ENCODE data around the gene C11orf97. TPM values are rescaled to one million over a fixed set of nuclear protein-coding genes. Genes with fewer than 3 reads are reported as not detected.

Gene C11orf97
- total RNA-seq, 2 experiments from 2014 or later: not detected

DNA sequence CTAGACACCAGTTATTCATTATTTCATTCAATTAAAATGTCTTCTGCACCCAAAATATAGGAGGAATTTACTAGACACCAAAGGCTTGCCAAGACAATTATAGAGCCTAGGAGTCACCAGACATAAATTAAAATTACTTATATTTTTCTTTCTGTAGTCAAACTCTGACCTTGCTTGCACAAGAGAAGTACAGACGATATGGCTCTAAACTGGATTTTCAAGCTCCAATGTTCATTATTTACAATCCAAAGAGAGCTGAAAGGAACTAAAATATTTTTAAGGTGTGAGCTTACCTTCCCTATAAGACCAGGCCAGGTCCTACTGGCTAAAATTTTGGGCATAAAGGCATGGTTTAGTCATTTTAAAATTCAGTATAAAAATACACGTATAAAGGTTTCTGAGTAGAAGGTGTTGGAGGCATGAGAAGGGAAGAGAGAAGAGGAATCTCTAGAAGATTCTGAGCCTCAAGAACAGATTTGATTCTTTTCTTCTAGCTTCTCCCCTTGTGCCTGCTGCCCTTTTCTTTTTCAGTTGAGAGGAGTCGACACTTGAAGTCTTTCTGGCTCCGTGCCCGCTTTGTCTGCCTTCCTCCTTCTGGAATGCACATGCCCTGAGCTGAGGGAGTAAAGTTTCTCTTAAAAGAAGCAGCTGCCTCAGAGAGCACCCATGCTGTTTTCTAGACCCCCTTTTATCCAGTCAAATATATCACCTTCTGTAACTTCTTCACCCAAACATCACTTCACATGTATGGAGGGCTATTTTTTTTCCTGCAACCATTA lies 13.5 kb downstream of the C11orf97 start:
- no peak overlapping the region for H3K4me3 Mint-ChIP-seq
- CTCF ChIA-PET: interaction anchor here (0.7 to 0.9 kb wide), 2 partner anchors 399 to 630 kb away, joined by 3 to 4 read pairs; no protein-coding TSS in a partner anchor
- POLR2A ChIA-PET: interaction anchor here (0.6 kb wide), 1 partner anchor 306 kb away, joined by 3 read pairs; no protein-coding TSS in a partner anchor
- intact Hi-C loops (cut with DNase I, micrococcal nuclease): no loop called here
- no peaks in the 10 kb centered on the region for H3K9me3 Mint-ChIP-seq (ENCODE audit: low read depth)
- H3K36me3 Mint-ChIP-seq (ENCODE audit: low read depth): no peaks in the 10 kb centered on the region
- H3K27me3 Mint-ChIP-seq: peaks cover 9% of the 10 kb centered on the region
- no peak overlapping the region for H3K27ac Mint-ChIP-seq
- no peaks in the 10 kb centered on the region for H3K4me1 Mint-ChIP-seq
- DNase-seq (no peak), ATAC-seq (no peak)

DNA sequence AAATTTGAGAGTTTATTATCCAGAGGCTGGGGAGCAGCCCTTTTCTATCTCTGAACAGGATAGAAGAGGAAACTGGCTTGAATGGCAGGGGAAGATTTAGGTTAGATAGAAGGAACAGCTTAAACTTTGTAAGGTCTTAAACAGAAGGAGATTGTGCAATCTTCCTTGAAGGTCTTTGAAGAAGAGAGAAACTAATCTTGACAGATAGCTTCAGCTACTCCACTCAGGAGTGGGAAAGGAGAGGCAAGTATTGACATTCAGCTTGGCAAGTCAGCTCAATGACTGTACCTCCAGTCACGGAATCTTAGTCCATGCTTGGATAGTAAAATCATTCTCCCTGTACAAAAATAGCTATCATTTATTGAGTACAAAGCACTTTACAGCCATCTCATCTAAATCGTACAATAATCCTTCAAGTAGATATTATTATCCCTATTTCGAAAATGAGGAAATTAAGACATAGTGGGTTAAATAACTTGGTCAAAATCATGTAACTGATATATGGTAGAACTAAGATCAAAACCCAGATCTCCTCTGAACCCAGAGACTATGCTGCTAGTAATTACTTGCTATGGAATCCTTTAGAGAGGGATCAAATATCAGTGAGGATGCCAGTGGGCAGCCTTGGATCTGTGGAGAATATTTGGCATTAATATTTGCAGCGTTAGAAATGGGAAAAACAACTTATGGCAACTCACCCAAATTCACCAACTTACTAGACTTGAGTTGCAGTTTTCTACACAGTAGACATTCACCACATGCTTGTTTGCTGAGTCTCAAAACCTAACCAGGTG lies 14.6 kb downstream of the C11orf97 start:
- no peaks in the 10 kb centered on the region for H3K4me1 Mint-ChIP-seq
- no peak overlapping the region for H3K4me3 Mint-ChIP-seq
- no peak for DNase-seq
- no peak for ATAC-seq
- ChIA-PET POLR2A (no interaction called here), CTCF (interaction anchor here (0.6 to 0.9 kb wide), 4 partner anchors 10 to 631 kb away, joined by 3 to 4 read pairs (median 3); no protein-coding TSS in a partner anchor)
- H3K36me3 Mint-ChIP-seq (ENCODE audit: low read depth): no peaks in the 10 kb centered on the region
- intact Hi-C loops (cut with DNase I, micrococcal nuclease): no loop called here
- H3K27ac Mint-ChIP-seq: no peak overlapping the region
- peaks cover 11% of the 10 kb centered on the region for H3K27me3 Mint-ChIP-seq
- H3K9me3 Mint-ChIP-seq (ENCODE audit: low read depth): no peaks in the 10 kb centered on the region

DNA sequence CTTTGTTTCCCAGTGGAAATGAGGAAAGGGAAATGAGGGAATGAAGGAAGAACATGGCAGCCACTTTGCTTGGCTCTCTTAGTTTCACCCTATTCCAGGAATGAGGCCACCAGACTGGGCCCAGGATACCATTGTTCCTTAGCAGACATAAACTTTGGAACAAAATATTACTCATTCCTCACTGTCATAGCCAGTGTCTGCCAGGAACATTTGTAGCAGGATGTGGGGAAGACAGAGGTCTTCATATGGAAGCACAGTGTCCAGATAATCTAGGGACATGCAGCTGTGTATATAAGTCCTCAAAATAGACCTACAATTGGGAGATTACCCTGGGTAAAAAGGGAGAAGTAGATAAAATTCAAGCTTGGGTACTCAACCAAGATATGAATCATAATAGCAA lies 16.3 kb downstream of the C11orf97 start:
- ChIA-PET CTCF (interaction anchor here (1.0 kb wide), 1 partner anchor 8 kb away, joined by 5 read pairs; no protein-coding TSS in a partner anchor), POLR2A (no interaction called here)
- Mint-ChIP-seq H3K27ac (no peak overlapping the region), H3K4me3 (no peak overlapping the region), H3K4me1 (no peaks in the 10 kb centered on the region), H3K27me3 (peaks cover 13% of the 10 kb centered on the region), H3K36me3 (ENCODE audit: low read depth) (no peaks in the 10 kb centered on the region), H3K9me3 (ENCODE audit: low read depth) (no peaks in the 10 kb centered on the region)
- ATAC-seq (no peak), DNase-seq (no peak)
- intact Hi-C loops (cut with DNase I, micrococcal nuclease): no loop called here

DNA sequence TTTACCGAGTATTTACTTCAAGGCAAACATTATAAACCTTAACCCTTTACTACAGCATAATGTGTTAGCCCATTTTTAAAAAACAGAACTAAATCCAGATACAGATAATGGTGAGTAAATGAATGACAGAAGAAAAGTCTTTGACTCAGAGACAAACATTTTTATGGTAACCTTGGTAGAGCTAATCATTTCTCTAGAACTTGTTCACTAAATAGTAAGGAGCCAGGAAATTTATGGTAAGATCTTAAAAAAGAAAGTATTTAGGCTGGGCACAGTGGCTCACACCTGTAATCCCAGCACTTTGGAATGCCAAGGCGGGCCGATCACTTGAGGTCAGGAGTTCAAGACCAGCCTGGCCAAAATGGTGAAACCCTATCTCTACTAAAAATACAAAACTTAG lies 19.9 kb downstream of the C11orf97 start:
- DNase-seq (no peak), ATAC-seq (no peak)
- H3K9me3 Mint-ChIP-seq (ENCODE audit: low read depth): no peaks in the 10 kb centered on the region
- POLR2A ChIA-PET: no interaction called here
- no peak overlapping the region for H3K4me3 Mint-ChIP-seq
- H3K4me1 Mint-ChIP-seq: peaks cover 2% of the 10 kb centered on the region
- no peaks in the 10 kb centered on the region for H3K36me3 Mint-ChIP-seq (ENCODE audit: low read depth)
- intact Hi-C loops (cut with DNase I, micrococcal nuclease): no loop called here
- no peak overlapping the region for H3K27ac Mint-ChIP-seq
- peaks cover 14% of the 10 kb centered on the region for H3K27me3 Mint-ChIP-seq
- CTCF ChIA-PET: interaction anchor here (1.8 kb wide), 1 partner anchor 11 kb away, joined by 8 read pairs; no protein-coding TSS in a partner anchor

DNA sequence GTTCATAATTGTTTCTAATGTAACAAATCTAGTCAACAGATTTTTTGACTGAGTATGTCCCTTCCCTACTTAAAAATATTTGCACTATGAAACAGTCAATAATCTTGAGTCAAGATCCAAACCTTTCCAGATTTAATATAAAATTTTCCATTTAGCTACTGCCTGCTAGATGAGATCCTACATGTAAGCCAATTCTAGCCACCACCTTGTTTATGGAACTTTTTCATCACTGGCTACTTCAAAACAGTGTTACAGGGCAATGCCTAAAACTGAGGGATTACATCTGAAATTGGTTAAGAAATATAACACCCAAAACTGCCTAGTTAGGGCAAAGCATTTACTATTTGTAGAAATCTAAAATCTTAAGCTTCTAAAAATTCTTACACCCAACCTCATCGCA lies 20.9 kb downstream of the C11orf97 start:
- ChIA-PET POLR2A (no interaction called here), CTCF (interaction anchor here (0.8 to 1.0 kb wide), 2 partner anchors 9 to 364 kb away, joined by 3 read pairs; no protein-coding TSS in a partner anchor)
- intact Hi-C loops (cut with DNase I, micrococcal nuclease): no loop called here
- peaks cover 2% of the 10 kb centered on the region for H3K4me1 Mint-ChIP-seq
- ATAC-seq (no peak), DNase-seq (no peak)
- H3K27ac Mint-ChIP-seq: no peak overlapping the region
- H3K27me3 Mint-ChIP-seq: peaks cover 15% of the 10 kb centered on the region
- no peak overlapping the region for H3K4me3 Mint-ChIP-seq
- no peaks in the 10 kb centered on the region for H3K36me3 Mint-ChIP-seq (ENCODE audit: low read depth)
- no peaks in the 10 kb centered on the region for H3K9me3 Mint-ChIP-seq (ENCODE audit: low read depth)

DNA sequence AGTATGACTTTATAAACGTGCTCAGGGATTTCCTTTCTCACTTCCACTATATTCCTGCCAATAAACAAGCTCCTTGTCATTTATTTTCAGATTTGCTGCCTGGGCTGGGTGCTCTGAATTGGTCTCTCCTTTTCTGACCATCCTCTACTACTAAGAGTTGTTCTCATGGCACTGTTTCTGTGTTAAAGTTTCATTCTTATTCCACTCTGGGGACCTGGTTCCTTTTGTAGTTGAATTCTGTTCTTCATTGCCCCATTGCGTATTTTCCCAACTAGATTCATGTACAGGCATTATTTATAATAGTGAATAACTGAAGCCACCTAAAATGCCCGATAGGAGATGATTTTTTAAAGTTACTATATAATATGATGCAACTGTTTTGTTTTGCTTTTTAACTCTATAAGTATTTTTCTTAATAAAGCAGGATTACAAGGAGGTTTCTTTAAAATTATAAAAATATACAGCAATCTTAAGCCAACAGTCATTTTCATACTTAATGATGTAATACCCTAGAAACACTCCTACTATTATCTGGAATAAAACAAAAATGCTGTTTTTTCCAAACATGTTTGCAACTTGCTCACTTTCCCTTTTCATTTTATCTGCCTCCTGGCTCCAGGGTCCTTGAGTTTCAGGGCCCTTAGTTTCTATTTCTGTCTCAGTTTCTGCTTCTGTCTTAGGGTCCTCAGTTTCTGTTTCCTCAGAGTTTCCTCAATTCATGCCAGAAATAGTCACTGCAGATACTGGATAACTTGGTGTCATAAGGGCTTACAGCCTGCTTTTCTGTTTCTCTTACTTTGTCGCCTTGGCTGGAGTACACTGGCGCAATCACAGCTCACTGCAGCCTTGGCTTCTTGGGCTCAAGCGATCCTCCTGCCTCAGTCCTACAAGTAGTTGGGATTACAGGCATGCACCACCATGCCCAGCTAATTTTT lies 21.7 kb downstream of the C11orf97 start:
- Mint-ChIP-seq H3K9me3 (ENCODE audit: low read depth) (no peaks in the 10 kb centered on the region), H3K36me3 (ENCODE audit: low read depth) (no peaks in the 10 kb centered on the region), H3K27me3 (peaks cover 13% of the 10 kb centered on the region), H3K27ac (no peak overlapping the region), H3K4me1 (peaks cover 2% of the 10 kb centered on the region), H3K4me3 (no peak overlapping the region)
- intact Hi-C loops (cut with DNase I, micrococcal nuclease): no loop called here
- ATAC-seq: no peak
- CTCF ChIA-PET: interaction anchor here (1.0 kb wide), 1 partner anchor 364 kb away, joined by 3 read pairs; no protein-coding TSS in a partner anchor
- no peak for DNase-seq
- POLR2A ChIA-PET: no interaction called here

DNA sequence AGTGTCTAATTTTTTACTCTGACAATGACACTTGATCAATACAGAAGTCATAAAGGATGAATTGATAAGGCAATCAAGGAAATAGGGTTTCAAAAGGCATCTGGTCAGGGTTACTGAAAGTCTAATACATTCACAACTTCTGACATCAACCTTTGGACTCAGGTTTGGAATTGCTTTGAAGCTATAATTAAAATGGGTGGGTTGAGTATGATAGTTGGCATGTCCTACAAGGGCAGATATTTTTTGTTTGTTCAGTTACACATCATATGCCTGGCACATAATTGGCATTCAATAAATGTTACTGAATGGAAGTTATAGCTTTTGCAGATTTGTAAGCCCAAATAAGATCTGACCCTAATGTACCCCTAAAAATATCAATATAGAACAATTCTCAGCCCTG lies 24.1 kb downstream of the C11orf97 start:
- DNase-seq: no peak
- Mint-ChIP-seq H3K27ac (no peak overlapping the region), H3K27me3 (peaks cover 12% of the 10 kb centered on the region), H3K9me3 (ENCODE audit: low read depth) (no peaks in the 10 kb centered on the region), H3K4me3 (no peak overlapping the region), H3K36me3 (ENCODE audit: low read depth) (no peaks in the 10 kb centered on the region), H3K4me1 (peaks cover 2% of the 10 kb centered on the region)
- POLR2A ChIA-PET: interaction anchor here (0.7 kb wide), 1 partner anchor 87 kb away, joined by 4 read pairs; no protein-coding TSS in a partner anchor
- CTCF ChIA-PET: no interaction called here
- no peak for ATAC-seq
- intact Hi-C loops (cut with DNase I, micrococcal nuclease): no loop called here

DNA sequence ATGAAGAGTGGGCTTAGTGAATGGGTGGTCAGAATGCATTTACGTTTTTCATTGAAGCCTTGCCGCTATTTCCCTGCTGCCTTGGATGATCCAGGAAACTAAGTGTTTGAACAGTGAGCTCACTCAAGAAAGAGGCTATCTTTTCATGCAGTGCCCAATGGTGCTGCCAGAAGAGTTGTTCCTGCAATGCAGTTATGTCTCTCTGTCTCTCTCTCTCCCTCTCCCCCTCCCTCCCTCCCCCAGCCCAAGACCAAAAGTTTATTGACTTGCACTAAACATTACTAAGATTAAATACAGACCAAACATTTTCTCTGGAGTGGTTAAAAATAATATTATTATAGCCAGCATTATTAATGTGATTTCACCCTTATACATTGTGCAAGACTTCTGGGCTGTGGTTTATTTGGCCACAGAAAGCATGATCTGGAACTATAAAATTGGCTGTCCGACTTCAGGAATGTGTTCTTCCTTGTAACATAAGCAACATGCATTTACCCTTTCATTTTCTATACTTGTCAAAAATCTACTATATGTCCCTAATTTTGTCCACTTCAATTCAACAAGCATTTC lies 24.9 kb downstream of the C11orf97 start:
- H3K9me3 Mint-ChIP-seq (ENCODE audit: low read depth): no peaks in the 10 kb centered on the region
- POLR2A ChIA-PET: no interaction called here
- ATAC-seq: no peak
- H3K4me3 Mint-ChIP-seq: no peak overlapping the region
- no peak for DNase-seq
- intact Hi-C loops (cut with DNase I, micrococcal nuclease): no loop called here
- CTCF ChIA-PET: no interaction called here
- H3K36me3 Mint-ChIP-seq (ENCODE audit: low read depth): no peaks in the 10 kb centered on the region
- no peak overlapping the region for H3K27ac Mint-ChIP-seq
- peaks cover 11% of the 10 kb centered on the region for H3K27me3 Mint-ChIP-seq
- H3K4me1 Mint-ChIP-seq: peaks cover 2% of the 10 kb centered on the region

DNA sequence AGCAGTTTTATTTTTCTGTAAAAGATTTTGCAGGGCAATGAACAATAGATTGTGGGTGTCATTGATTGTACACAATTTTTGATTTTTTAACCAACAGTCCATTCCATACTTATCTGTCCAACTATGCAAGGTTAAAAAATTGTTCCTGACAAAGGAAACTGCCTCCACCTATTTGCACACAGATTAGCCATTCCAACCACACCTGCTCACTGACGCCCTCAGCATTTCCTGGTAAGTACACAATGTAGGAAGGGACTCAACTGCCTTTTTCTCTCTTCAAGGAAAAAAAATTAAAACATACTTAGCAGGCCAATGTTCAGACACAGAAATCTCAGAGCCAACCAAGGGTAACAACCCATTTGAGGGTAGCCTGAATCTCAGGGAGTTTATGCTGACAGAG lies 27.2 kb downstream of the C11orf97 start:
- peaks cover 7% of the 10 kb centered on the region for H3K27me3 Mint-ChIP-seq
- intact Hi-C loops (cut with DNase I, micrococcal nuclease): no loop called here
- H3K4me3 Mint-ChIP-seq: no peak overlapping the region
- H3K27ac Mint-ChIP-seq: no peak overlapping the region
- peaks cover 8% of the 10 kb centered on the region for H3K4me1 Mint-ChIP-seq
- no peaks in the 10 kb centered on the region for H3K36me3 Mint-ChIP-seq (ENCODE audit: low read depth)
- no peak for ATAC-seq
- ChIA-PET CTCF (no interaction called here), POLR2A (no interaction called here)
- no peaks in the 10 kb centered on the region for H3K9me3 Mint-ChIP-seq (ENCODE audit: low read depth)
- DNase-seq: no peak

DNA sequence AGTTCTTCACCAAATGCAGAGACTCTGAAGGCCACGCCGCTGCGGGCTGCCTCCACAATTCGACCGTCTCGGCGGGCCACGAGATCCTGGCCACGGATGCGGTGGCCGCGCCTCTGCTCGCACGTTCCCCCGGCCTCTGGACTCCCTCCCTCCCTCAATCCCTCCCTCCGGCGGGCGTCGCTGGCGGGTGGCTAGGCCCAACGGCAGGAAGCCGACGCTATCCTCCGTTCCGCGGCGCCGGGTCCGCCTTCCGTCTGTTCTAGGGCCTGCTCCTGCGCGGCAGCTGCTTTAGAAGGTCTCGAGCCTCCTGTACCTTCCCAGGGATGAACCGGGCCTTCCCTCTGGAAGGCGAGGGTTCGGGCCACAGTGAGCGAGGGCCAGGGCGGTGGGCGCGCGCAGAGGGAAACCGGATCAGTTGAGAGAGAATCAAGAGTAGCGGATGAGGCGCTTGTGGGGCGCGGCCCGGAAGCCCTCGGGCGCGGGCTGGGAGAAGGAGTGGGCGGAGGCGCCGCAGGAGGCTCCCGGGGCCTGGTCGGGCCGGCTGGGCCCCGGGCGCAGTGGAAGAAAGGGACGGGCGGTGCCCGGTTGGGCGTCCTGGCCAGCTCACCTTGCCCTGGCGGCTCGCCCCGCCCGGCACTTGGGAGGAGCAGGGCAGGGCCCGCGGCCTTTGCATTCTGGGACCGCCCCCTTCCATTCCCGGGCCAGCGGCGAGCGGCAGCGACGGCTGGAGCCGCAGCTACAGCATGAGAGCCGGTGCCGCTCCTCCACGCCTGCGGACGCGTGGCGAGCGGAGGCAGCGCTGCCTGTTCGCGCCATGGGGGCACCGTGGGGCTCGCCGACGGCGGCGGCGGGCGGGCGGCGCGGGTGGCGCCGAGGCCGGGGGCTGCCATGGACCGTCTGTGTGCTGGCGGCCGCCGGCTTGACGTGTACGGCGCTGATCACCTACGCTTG lies 31.7 kb downstream of the C11orf97 start, which contains the start of gene FUT4:
Gene FUT4 (plus strand): TSS at position 227 of the 951 bp plus-strand sequence. CDS start 213 bp downstream, at position 440.
- Mint-ChIP-seq H3K36me3 (ENCODE audit: low read depth) (peaks cover 12% of the 10 kb centered on the region), H3K4me3 (peak within 1 kb of the TSS; percentile 92), H3K27me3 (no peaks in the 10 kb centered on the region), H3K27ac (peak within 1 kb of the TSS; percentile 99), H3K4me1 (peaks cover 39% of the 10 kb centered on the region), H3K9me3 (ENCODE audit: low read depth) (no peaks in the 10 kb centered on the region)
- ATAC-seq (peak; percentile 83), DNase-seq (peak; percentile 87)
- CTCF ChIA-PET: no interaction called here
- intact Hi-C loops (cut with DNase I, micrococcal nuclease): loop anchor here (1.0 to 5.0 kb wide), 13 partner anchors 31 to 1848 kb away; partner anchors contain the start of genes ANKRD49 (in 2 of the 2), C11orf54 (in 2 of the 2), MRE11 (in 2 of the 2) and TAF1D (in 2 of the 2)
- POLR2A ChIA-PET: no interaction called here
